ENCODE results near the gene LMF1.

The LMF1 gene

DNA sequence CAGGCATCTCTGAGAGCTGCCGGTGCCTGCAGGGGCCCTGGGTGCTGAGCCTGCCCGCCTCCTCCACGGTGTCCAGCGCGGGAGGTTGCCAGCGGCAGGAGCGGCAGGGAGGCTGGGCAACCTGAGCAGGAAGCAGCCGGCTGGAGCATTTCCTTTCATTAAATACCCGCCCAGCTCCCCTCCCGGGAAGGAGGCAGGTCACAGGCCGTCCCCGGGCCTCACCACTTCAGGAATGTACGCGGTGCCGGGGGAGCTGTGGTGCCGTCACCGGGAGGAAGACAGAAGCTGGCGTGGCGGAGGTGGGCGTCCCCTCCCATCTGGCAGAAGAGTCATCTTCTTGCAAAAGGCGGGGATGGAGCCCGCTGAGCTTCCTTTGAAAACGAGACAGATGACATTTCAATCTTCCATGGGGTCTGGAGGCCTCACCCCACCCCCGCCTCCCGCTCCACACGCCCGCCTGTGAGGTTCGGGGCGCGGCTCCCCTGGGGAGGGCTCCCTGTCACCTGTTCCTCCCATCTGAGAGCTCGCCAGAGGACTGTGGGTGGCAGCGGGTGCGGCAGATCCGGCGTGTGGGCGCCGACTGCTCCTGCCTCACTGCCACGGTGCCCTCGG is 26.8 kb upstream of the LMF1 start:
- Histone ChIP-seq H3K4me1 (ENCODE audit: low read depth, poor library complexity, severe bottlenecking) (no peaks in the 10 kb centered on the region), H3K4me3 (IDR thresholded peaks at IDR 0.05; ENCODE audit: insufficient read depth, low read depth, low read length) (no peak overlapping the region)

DNA sequence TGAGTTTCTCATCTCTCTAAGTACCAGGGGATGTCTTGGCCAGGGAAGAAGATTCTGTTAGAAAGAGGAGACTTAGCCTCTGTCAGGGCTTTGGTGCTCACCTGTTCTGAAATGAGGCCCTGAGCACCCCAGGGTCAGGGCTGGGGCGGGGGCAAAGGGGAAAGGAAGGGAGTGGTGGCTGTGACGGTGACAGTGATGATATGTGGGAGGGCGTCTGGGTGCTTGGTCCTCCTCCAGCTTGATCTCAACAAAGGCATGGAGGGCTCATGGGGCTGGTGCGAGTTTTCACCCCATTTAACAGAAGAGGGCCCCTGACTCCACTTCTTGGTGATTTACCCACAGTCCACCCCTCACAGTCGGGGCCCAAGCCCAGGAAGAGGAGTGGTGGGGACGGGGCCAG is 25.9 kb upstream of the LMF1 start:
- Histone ChIP-seq H3K27me3 (ENCODE audit: insufficient read depth, low read depth) (peaks cover 86% of the 10 kb centered on the region), H3K27ac (no peak overlapping the region), H3K4me2 (no peak overlapping the region), H3K4me1 (ENCODE audit: low read depth, poor library complexity, severe bottlenecking) (no peaks in the 10 kb centered on the region), H3K9ac (no peak overlapping the region), H4K20me1 (ENCODE audit: insufficient read depth) (no peaks in the 10 kb centered on the region), H3K79me2 (ENCODE audit: insufficient read depth, low read depth) (no peaks in the 10 kb centered on the region), H3K36me3 (ENCODE audit: insufficient read depth) (no peaks in the 10 kb centered on the region), H3K4me3 (IDR thresholded peaks at IDR 0.05; ENCODE audit: insufficient read depth, low read depth, low read length) (no peak overlapping the region), H2AFZ (ENCODE audit: low read depth) (no peak overlapping the region)
- TF ChIP-seq, protein P1, sequence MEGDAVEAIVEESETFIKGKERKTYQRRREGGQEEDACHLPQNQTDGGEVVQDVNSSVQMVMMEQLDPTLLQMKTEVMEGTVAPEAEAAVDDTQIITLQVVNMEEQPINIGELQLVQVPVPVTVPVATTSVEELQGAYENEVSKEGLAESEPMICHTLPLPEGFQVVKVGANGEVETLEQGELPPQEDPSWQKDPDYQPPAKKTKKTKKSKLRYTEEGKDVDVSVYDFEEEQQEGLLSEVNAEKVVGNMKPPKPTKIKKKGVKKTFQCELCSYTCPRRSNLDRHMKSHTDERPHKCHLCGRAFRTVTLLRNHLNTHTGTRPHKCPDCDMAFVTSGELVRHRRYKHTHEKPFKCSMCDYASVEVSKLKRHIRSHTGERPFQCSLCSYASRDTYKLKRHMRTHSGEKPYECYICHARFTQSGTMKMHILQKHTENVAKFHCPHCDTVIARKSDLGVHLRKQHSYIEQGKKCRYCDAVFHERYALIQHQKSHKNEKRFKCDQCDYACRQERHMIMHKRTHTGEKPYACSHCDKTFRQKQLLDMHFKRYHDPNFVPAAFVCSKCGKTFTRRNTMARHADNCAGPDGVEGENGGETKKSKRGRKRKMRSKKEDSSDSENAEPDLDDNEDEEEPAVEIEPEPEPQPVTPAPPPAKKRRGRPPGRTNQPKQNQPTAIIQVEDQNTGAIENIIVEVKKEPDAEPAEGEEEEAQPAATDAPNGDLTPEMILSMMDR (conservative IDR thresholded peaks at IDR 0.05; ENCODE audit: low read depth, low read length), result no peak

More for the DNA sequence above, 26.8 kb upstream of the LMF1 start:
- Histone ChIP-seq H3K27ac (no peak overlapping the region), H3K9ac (no peak overlapping the region), H4K20me1 (ENCODE audit: insufficient read depth) (no peaks in the 10 kb centered on the region), H3K27me3 (ENCODE audit: insufficient read depth, low read depth) (peaks cover 86% of the 10 kb centered on the region), H2AFZ (ENCODE audit: low read depth) (no peak overlapping the region), H3K4me2 (no peak overlapping the region), H3K36me3 (ENCODE audit: insufficient read depth) (no peaks in the 10 kb centered on the region), H3K79me2 (ENCODE audit: insufficient read depth, low read depth) (no peaks in the 10 kb centered on the region)
- TF ChIP-seq, protein P1 (conservative IDR thresholded peaks at IDR 0.05; ENCODE audit: low read depth, low read length), result no peak

GRCh38 chr16:995783-996182 is 25.0 kb upstream of the LMF1 start:
- no peaks in the 10 kb centered on the region for H3K79me2 ChIP-seq (ENCODE audit: insufficient read depth, low read depth)
- no peaks in the 10 kb centered on the region for H3K4me1 ChIP-seq (ENCODE audit: low read depth, poor library complexity, severe bottlenecking)
- no peak overlapping the region for H3K9ac ChIP-seq
- no peak overlapping the region for H3K27ac ChIP-seq
- no peak overlapping the region for H3K4me3 ChIP-seq (IDR thresholded peaks at IDR 0.05; ENCODE audit: insufficient read depth, low read depth, low read length)
- peaks cover 83% of the 10 kb centered on the region for H3K27me3 ChIP-seq (ENCODE audit: insufficient read depth, low read depth)
- H3K4me2 ChIP-seq, result no peak overlapping the region
- H2AFZ ChIP-seq (ENCODE audit: low read depth), result no peak overlapping the region
- no peaks in the 10 kb centered on the region for H4K20me1 ChIP-seq (ENCODE audit: insufficient read depth)
- TF ChIP-seq, protein P1 (conservative IDR thresholded peaks at IDR 0.05; ENCODE audit: low read depth, low read length), result no peak
- no peaks in the 10 kb centered on the region for H3K36me3 ChIP-seq (ENCODE audit: insufficient read depth)

DNA sequence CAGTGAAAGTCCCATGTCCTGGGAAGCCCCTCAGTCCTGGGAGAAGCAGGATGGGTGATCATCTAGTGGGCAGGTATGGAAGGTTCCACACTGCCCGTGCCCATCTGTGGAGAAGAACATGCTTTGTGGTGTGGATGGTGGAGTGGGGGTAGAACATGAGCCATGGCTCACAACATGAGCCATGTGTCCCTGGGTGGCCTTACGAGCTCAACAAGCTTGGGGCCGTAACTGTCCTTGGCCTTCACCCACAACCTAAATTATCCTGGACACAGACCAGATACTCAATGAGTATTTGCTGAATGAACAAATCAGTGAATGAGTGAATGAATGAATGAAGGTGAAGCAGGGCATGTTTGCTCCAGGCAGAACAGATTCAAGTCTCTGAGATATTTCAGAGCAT is 24.3 kb upstream of the LMF1 start:
- peaks cover 83% of the 10 kb centered on the region for H3K27me3 ChIP-seq (ENCODE audit: insufficient read depth, low read depth)
- no peaks in the 10 kb centered on the region for H3K36me3 ChIP-seq (ENCODE audit: insufficient read depth)
- no peak overlapping the region for H2AFZ ChIP-seq (ENCODE audit: low read depth)
- no peak overlapping the region for H3K27ac ChIP-seq
- no peak overlapping the region for H3K4me2 ChIP-seq
- H3K4me1 ChIP-seq (ENCODE audit: low read depth, poor library complexity, severe bottlenecking), result no peaks in the 10 kb centered on the region
- TF ChIP-seq, protein P1 (conservative IDR thresholded peaks at IDR 0.05; ENCODE audit: low read depth, low read length), result no peak
- H3K79me2 ChIP-seq (ENCODE audit: insufficient read depth, low read depth), result no peaks in the 10 kb centered on the region
- no peak overlapping the region for H3K9ac ChIP-seq
- H4K20me1 ChIP-seq (ENCODE audit: insufficient read depth), result no peaks in the 10 kb centered on the region
- no peak overlapping the region for H3K4me3 ChIP-seq (IDR thresholded peaks at IDR 0.05; ENCODE audit: insufficient read depth, low read depth, low read length)
